ENCODE measurements around the gene SF3A1.

GRCh38 chr22:30282616-30283046 is 74.1 kb downstream of the SF3A1 start:
- TF ChIP-seq EZH2 (IDR thresholded peaks at IDR 0.05; ENCODE audit: insufficient read depth, low read length) (no peak), CTCF (IDR thresholded peaks at IDR 0.05; ENCODE audit: insufficient read depth, low read depth, low read length) (no peak)

Data from astrocyte (in vitro differentiated cells and primary cell).